IMR-90 (cell line): Measurements from ENCODE around the gene TNFRSF4. TPM values are rescaled to one million over a fixed set of nuclear protein-coding genes. Genes with fewer than 3 reads are reported as not detected.

Source experiments
- ATAC-seq: fragments of 200-7000 bp; cut with Tn5 transposase; 2 replicates; pipeline ENCODE4 v1.9.1; 2020; ENCODE audit warnings: low read depth, mild to moderate bottlenecking, moderate library complexity
- BruUV-seq: library from RNA; stranded (reverse); fragments of 400-500 nt; replicated peaks from 2 replicates; lab custom pipeline; 2021; lab: Mats Ljungman, UMichigan
- CTCF ChIA-PET: fragments of 300-600 bp; formaldehyde crosslinking; extraction: SDS; loops from one replicate; lab custom pipeline; 2021; ENCODE audit warnings: antibody characterized with exemption; lab: Yijun Ruan, JAX
- POLR2A ChIA-PET: fragments of 300-600 bp; sonication (Branson Sonifier 250); formaldehyde crosslinking; loops from one replicate; lab custom pipeline; 2022; ENCODE audit warnings: antibody characterized with exemption; ENCODE audit not compliant: unreplicated experiment; lab: Charles Lee
- DNase-seq: peaks from one replicate; pipeline ENCODE4 v3.0.0; 2013
- H2AFZ ChIP-seq: replicated peaks from 2 replicates; pipeline ENCODE3; 2013; ENCODE audit warnings: low read length, mild to moderate bottlenecking; ENCODE audit not compliant: poor library complexity
- H2AK5ac ChIP-seq: 2 replicates; pipeline ENCODE4 v1.6.1; 2013; ENCODE audit warnings: low read depth, low read length, inconsistent platforms
- H2AK9ac ChIP-seq: replicated peaks from 2 replicates; pipeline ENCODE3; 2013; ENCODE audit warnings: mild to moderate bottlenecking, low read depth, low read length, moderate library complexity; ENCODE audit not compliant: poor library complexity
- H2BK120ac ChIP-seq: 2 replicates; pipeline ENCODE4 v1.6.1; 2013; ENCODE audit warnings: low read depth, low read length, inconsistent platforms
- H2BK15ac ChIP-seq: 3 replicates; pipeline ENCODE4 v1.6.1; 2013; ENCODE audit warnings: low read depth, low read length, inconsistent platforms
- H2BK20ac ChIP-seq: 2 replicates; pipeline ENCODE4 v1.6.1; 2013; ENCODE audit warnings: low read depth, mild to moderate bottlenecking, inconsistent platforms, low read length, moderate library complexity
- H2BK5ac ChIP-seq: 2 replicates; pipeline ENCODE4 v1.6.1; 2013; ENCODE audit warnings: mild to moderate bottlenecking, low read depth, low read length, inconsistent platforms; ENCODE audit not compliant: poor library complexity, severe bottlenecking
- H3K14ac ChIP-seq: replicated peaks from 2 replicates; pipeline ENCODE4 v1.6.1; 2013; ENCODE audit warnings: low read depth, low read length, inconsistent platforms
- H3K18ac ChIP-seq: 2 replicates; pipeline ENCODE4 v1.6.1; 2013; ENCODE audit warnings: low read depth, low read length, control low read depth
- H3K23ac ChIP-seq: 2 replicates; pipeline ENCODE4 v1.6.1; 2013; ENCODE audit warnings: low read depth, low read length, inconsistent platforms
- H3K27ac ChIP-seq: 2 replicates; pipeline ENCODE4 v1.5.1; 2013; ENCODE audit warnings: mild to moderate bottlenecking, control low read depth, low read length; ENCODE audit not compliant: insufficient read depth
- H3K27me3 ChIP-seq: 2 replicates; pipeline ENCODE4 v1.6.1; 2013; ENCODE audit warnings: low read length; ENCODE audit not compliant: control insufficient read depth, insufficient read depth
- H3K36me3 ChIP-seq: 2 replicates; pipeline ENCODE4 v1.6.1; 2013; ENCODE audit warnings: low read length, mixed read lengths; ENCODE audit not compliant: control insufficient read depth, insufficient read depth
- H3K4ac ChIP-seq: 2 replicates; pipeline ENCODE4 v1.6.1; 2013; ENCODE audit warnings: low read depth, low read length, inconsistent platforms
- H3K4me1 ChIP-seq: 2 replicates; pipeline ENCODE4 v1.6.1; 2013; ENCODE audit warnings: low read length, mixed read lengths; ENCODE audit not compliant: control insufficient read depth, insufficient read depth
- H3K4me2 ChIP-seq: 2 replicates; pipeline ENCODE4 v1.6.1; 2013; ENCODE audit warnings: low read depth, mild to moderate bottlenecking, control low read depth, low read length, moderate library complexity
- H3K4me3 ChIP-seq: 2 replicates; pipeline ENCODE4 v1.5.1; 2013; ENCODE audit warnings: low read depth, mild to moderate bottlenecking, control low read depth, low read length, moderate library complexity; ENCODE audit not compliant: insufficient read depth
- H3K56ac ChIP-seq: 2 replicates; pipeline ENCODE4 v1.6.1; 2013; ENCODE audit warnings: low read length, inconsistent platforms; ENCODE audit not compliant: insufficient read depth; ENCODE audit errors: extremely low read depth
- H3K79me1 ChIP-seq, 2 experiments: 2 replicates each; pipeline ENCODE4 v1.6.1; 2013; ENCODE audit warnings: low read length in 2 of 2, inconsistent platforms in 1 of 2, low read depth in 1 of 2
- H3K9ac ChIP-seq: 2 replicates; pipeline ENCODE4 v1.6.1; 2013; ENCODE audit warnings: low read depth, low read length, control low read depth
- H3K9me1 ChIP-seq: 2 replicates; pipeline ENCODE4 v1.6.1; 2013; ENCODE audit warnings: low read length, inconsistent platforms; ENCODE audit not compliant: insufficient read depth
- H3K9me3 ChIP-seq: 2 replicates; pipeline ENCODE4 v1.6.1; 2013; ENCODE audit warnings: low read length; ENCODE audit not compliant: control insufficient read depth, insufficient read depth
- H4K20me1 ChIP-seq: 2 replicates; pipeline ENCODE4 v1.6.1; 2013; ENCODE audit warnings: low read length, inconsistent platforms; ENCODE audit not compliant: insufficient read depth
- H4K5ac ChIP-seq: 2 replicates; pipeline ENCODE4 v1.6.1; 2013; ENCODE audit warnings: mild to moderate bottlenecking, low read depth, low read length, control low read depth
- H4K8ac ChIP-seq, 2 experiments: 2 replicates each; pipeline ENCODE4 v1.6.1; 2013; ENCODE audit warnings: low read depth in 2 of 2, low read length in 2 of 2, control low read depth in 1 of 2, inconsistent platforms in 1 of 2
- H4K91ac ChIP-seq: 2 replicates; pipeline ENCODE4 v1.6.1; 2013; ENCODE audit warnings: low read depth, low read length, inconsistent platforms; ENCODE audit not compliant: insufficient read depth
- BHLHE40 ChIP-seq: fragments of 150-350 bp; IDR thresholded peaks from 2 replicates; pipeline ENCODE4 v1.6.1; 2016; ENCODE audit warnings: mild to moderate bottlenecking, low read depth, low read length
- CEBPB ChIP-seq: IDR thresholded peaks from 2 replicates; pipeline ENCODE4 v1.6.1; 2012; ENCODE audit warnings: low read depth, low read length, improper control_type of control experiment
- CHD1 ChIP-seq: IDR thresholded peaks from 2 replicates; pipeline ENCODE4 v1.6.1; 2012; ENCODE audit warnings: low read depth, low read length, improper control_type of control experiment
- FOS ChIP-seq: fragments of 150-350 bp; IDR thresholded peaks from 2 replicates; pipeline ENCODE4 v1.6.1; 2016; ENCODE audit warnings: low read depth, low read length
- MAZ ChIP-seq: IDR thresholded peaks from 2 replicates; pipeline ENCODE4 v1.6.1; 2012; ENCODE audit warnings: low read depth, mild to moderate bottlenecking, low read length, improper control_type of control experiment, moderate library complexity, borderline replicate concordance
- MXI1 ChIP-seq: IDR thresholded peaks from 2 replicates; pipeline ENCODE4 v1.6.1; 2012; ENCODE audit warnings: low read depth, mild to moderate bottlenecking, low read length, moderate library complexity, borderline replicate concordance
- NFE2L2 ChIP-seq: fragments of 150-350 bp; IDR thresholded peaks from 2 replicates; pipeline ENCODE4 v1.6.1; 2016; ENCODE audit warnings: low read depth, mild to moderate bottlenecking, low read length
- POLR2A ChIP-seq: IDR thresholded peaks from 2 replicates; pipeline ENCODE4 v1.6.1; 2012; ENCODE audit warnings: mild to moderate bottlenecking, low read depth, low read length
- RAD21 ChIP-seq: IDR thresholded peaks from 2 replicates; pipeline ENCODE4 v1.6.1; 2012; ENCODE audit warnings: low read length, improper control_type of control experiment
- RCOR1 ChIP-seq: IDR thresholded peaks from 2 replicates; pipeline ENCODE4 v1.6.1; 2012; ENCODE audit warnings: mild to moderate bottlenecking, low read length, improper control_type of control experiment; ENCODE audit not compliant: insufficient replicate concordance
- RFX5 ChIP-seq: IDR thresholded peaks from 2 replicates; pipeline ENCODE4 v1.8.0; 2012; ENCODE audit warnings: low read depth, mild to moderate bottlenecking, low read length, moderate library complexity
- SMC3 ChIP-seq: fragments of 150-350 bp; IDR thresholded peaks from 2 replicates; pipeline ENCODE4 v1.6.1; 2016; ENCODE audit warnings: low read depth, mild to moderate bottlenecking, antibody characterized with exemption, low read length, moderate library complexity
- WGBS, 2 experiments: methylation state at CpG; one replicate each; pipeline versions ENCODE4 v1.1.5 to v1.1.7; 2013; ENCODE audit warnings: missing lambda C conversion rate in 2 of 2; ENCODE audit not compliant: insufficient read length in 1 of 2; ENCODE audit errors: extremely low coverage in 2 of 2; 5-methylcytosine and 5-hydroxymethylcytosine counted together
- dilution Hi-C: fragments of 300-500 bp; cut with HindIII; formaldehyde crosslinking; loops from one replicate; pipeline ENCODE4 v1.14.3; 2018; ENCODE audit warnings: low sequenced_read_pairs; ENCODE audit not compliant: unreplicated experiment
- in situ Hi-C: fragments of 300-500 bp; cut with MboI; formaldehyde crosslinking; loops from 3 replicates; pipeline ENCODE4 v1.14.3; 2019; ENCODE audit warnings: low sequenced_read_pairs, inconsistent platforms, mixed read lengths
- intact Hi-C: fragments of 100-400 bp; cut with micrococcal nuclease; formaldehyde crosslinking; loops from 2 replicates; pipeline ENCODE4 v1.10.0; 2022
- polyA plus RNA-seq, 3 experiments: library from polyadenylated mRNA; depleted of rRNA; stranded (reverse); fragments of >200 nt; gene quantifications; 2 replicates each; pipeline ENCODE4 v1.2.3, GENCODE V29; 2012; ENCODE audit warnings: low replicate concordance in 1 of 3
- total RNA-seq: library from RNA; depleted of rRNA; stranded (reverse); fragments of >200 nt; gene quantifications from 2 replicates; pipeline ENCODE4 v1.2.3, GENCODE V29; 2012
- TF ChIP-seq, protein P1 (sequence below): fragments of 150-350 bp; IDR thresholded peaks from 2 replicates; pipeline ENCODE4 v1.6.1; 2017; ENCODE audit warnings: mild to moderate bottlenecking, antibody characterized with exemption, low read length, low read depth
- TF ChIP-seq, protein P2 (sequence below): fragments of 150-350 bp; IDR thresholded peaks from 2 replicates; pipeline ENCODE4 v1.6.1; 2016; ENCODE audit warnings: low read depth, mild to moderate bottlenecking, low read length, moderate library complexity, borderline replicate concordance
- TF ChIP-seq, protein P3 (sequence below): conservative IDR thresholded peaks from 2 replicates; pipeline ENCODE4 v1.5.1; 2012; ENCODE audit warnings: mild to moderate bottlenecking, low read depth, low read length, improper control_type of control experiment

TNFRSF4 gene
- total and polyA plus RNA-seq, 2 of the 4 experiments (the other 2 are of a cell fraction): 0.15 TPM; not detected in 1

DNA sequence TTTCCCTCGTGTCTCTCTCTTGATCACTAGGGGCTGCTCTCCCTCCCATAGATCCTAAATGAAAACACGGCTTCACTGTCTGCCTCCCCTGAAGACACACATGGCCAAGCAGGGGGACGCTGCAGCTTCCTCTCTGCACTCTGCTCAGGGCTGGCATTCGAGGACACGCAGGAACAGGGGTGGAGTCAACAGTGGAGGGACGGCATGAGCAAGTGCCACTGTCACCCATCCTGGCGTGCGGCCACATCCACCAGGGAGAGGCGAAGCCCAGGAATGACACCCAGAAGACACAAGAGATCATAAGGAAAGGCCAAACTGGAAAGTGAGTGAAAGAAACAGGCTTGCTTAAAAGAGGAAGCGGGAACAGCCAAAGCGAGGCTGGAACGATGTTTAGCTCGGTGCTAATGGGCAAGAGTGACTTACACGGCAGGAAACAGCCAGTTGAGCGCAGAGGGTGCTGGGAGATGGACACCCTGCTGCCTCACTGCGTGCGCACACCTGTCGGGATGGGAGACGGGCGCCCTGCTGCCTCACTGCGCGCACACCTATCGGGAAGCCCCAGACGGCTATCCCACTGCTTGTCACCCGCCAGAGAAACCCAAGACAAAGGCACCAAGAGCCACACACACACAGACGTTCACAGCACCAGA, 46.1 kb upstream of the TNFRSF4 start:
- H3K27ac ChIP-seq: peak overlapping the region; percentile 60; the same call in 1 of the 2 replicates
- no peak overlapping the region for H3K9ac ChIP-seq
- CTCF ChIA-PET: no interaction called here
- POLR2A ChIA-PET: no interaction called here
- no peaks in the 10 kb centered on the region for H3K27me3 ChIP-seq
- no peak overlapping the region for H3K56ac ChIP-seq
- H3K4me1 ChIP-seq: peaks cover 33% of the 10 kb centered on the region
- peak overlapping the region; percentile 73 for H2BK5ac ChIP-seq
- peak overlapping the region in 1 of 2 experiments; percentile 65; a peak in 1 of 4 replicates for H4K8ac ChIP-seq
- no peak overlapping the region for H2BK15ac ChIP-seq
- H3K4ac ChIP-seq: peak overlapping the region; percentile 65
- no peak overlapping the region for H2AFZ ChIP-seq
- no peaks in the 10 kb centered on the region for H3K9me3 ChIP-seq
- peak overlapping the region; percentile 84 for H2AK5ac ChIP-seq
- H3K36me3 ChIP-seq: peaks cover 63% of the 10 kb centered on the region
- intact Hi-C loops: no loop called here
- H3K4me2 ChIP-seq: no peak overlapping the region
- no peak overlapping the region for H3K18ac ChIP-seq
- H4K5ac ChIP-seq: 0 out of 2 replicates have a peak overlapping the region, but pooled peaks have one; percentile 12
- 0 out of 2 replicates have a peak overlapping the region, but pooled peaks have one; percentile 38 for H4K91ac ChIP-seq
- dilution Hi-C loops: no loop called here
- WGBS, 2 experiments: 95% methylated on average over 18 of the region's 26 CpGs; no CpG with 5 or more reads in 1 of the 2 experiments
- H3K23ac ChIP-seq: peak overlapping the region; percentile 1; the same call in 1 of the 2 replicates
- no peak overlapping the region for H2BK120ac ChIP-seq
- H3K79me1 ChIP-seq: peaks cover 26 to 75% of the 10 kb centered on the region in 2 experiments
- peak overlapping the region; percentile 87 for H2AK9ac ChIP-seq
- ATAC-seq (no peak), DNase-seq (no peak)
- H3K14ac ChIP-seq: no peak overlapping the region
- BruUV-seq: no TSS peak
- no peak overlapping the region for H3K4me3 ChIP-seq
- H2BK20ac ChIP-seq: no peak overlapping the region
- H3K9me1 ChIP-seq: peaks cover 25% of the 10 kb centered on the region
- in situ Hi-C loops: no loop called here
- peaks cover 11% of the 10 kb centered on the region for H4K20me1 ChIP-seq
- TF ChIP-seq BHLHE40 (no peak), RAD21 (no peak), SMC3 (no peak), MXI1 (no peak), NFE2L2 (no peak), RCOR1 (no peak), CHD1 (no peak), POLR2A (no peak), MAZ (no peak), FOS (no peak), RFX5 (no peak), CEBPB (no peak)
- TF ChIP-seq, protein P1, sequence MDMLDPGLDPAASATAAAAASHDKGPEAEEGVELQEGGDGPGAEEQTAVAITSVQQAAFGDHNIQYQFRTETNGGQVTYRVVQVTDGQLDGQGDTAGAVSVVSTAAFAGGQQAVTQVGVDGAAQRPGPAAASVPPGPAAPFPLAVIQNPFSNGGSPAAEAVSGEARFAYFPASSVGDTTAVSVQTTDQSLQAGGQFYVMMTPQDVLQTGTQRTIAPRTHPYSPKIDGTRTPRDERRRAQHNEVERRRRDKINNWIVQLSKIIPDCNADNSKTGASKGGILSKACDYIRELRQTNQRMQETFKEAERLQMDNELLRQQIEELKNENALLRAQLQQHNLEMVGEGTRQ: no peak
- TF ChIP-seq, protein P2, sequence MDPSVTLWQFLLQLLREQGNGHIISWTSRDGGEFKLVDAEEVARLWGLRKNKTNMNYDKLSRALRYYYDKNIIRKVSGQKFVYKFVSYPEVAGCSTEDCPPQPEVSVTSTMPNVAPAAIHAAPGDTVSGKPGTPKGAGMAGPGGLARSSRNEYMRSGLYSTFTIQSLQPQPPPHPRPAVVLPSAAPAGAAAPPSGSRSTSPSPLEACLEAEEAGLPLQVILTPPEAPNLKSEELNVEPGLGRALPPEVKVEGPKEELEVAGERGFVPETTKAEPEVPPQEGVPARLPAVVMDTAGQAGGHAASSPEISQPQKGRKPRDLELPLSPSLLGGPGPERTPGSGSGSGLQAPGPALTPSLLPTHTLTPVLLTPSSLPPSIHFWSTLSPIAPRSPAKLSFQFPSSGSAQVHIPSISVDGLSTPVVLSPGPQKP: no peak
- TF ChIP-seq, protein P3, sequence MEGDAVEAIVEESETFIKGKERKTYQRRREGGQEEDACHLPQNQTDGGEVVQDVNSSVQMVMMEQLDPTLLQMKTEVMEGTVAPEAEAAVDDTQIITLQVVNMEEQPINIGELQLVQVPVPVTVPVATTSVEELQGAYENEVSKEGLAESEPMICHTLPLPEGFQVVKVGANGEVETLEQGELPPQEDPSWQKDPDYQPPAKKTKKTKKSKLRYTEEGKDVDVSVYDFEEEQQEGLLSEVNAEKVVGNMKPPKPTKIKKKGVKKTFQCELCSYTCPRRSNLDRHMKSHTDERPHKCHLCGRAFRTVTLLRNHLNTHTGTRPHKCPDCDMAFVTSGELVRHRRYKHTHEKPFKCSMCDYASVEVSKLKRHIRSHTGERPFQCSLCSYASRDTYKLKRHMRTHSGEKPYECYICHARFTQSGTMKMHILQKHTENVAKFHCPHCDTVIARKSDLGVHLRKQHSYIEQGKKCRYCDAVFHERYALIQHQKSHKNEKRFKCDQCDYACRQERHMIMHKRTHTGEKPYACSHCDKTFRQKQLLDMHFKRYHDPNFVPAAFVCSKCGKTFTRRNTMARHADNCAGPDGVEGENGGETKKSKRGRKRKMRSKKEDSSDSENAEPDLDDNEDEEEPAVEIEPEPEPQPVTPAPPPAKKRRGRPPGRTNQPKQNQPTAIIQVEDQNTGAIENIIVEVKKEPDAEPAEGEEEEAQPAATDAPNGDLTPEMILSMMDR: no peak
